Measurements from ENCODE around the gene RBP7.

GRCh38 chr1:9990944-9991343, 6.1 kb upstream of the RBP7 start:
- TF ChIP-seq, protein P1, sequence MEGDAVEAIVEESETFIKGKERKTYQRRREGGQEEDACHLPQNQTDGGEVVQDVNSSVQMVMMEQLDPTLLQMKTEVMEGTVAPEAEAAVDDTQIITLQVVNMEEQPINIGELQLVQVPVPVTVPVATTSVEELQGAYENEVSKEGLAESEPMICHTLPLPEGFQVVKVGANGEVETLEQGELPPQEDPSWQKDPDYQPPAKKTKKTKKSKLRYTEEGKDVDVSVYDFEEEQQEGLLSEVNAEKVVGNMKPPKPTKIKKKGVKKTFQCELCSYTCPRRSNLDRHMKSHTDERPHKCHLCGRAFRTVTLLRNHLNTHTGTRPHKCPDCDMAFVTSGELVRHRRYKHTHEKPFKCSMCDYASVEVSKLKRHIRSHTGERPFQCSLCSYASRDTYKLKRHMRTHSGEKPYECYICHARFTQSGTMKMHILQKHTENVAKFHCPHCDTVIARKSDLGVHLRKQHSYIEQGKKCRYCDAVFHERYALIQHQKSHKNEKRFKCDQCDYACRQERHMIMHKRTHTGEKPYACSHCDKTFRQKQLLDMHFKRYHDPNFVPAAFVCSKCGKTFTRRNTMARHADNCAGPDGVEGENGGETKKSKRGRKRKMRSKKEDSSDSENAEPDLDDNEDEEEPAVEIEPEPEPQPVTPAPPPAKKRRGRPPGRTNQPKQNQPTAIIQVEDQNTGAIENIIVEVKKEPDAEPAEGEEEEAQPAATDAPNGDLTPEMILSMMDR (IDR thresholded peaks at IDR 0.05): no peak
- TF ChIP-seq EP300 (IDR thresholded peaks at IDR 0.05) (no peak), POLR2A (IDR thresholded peaks at IDR 0.05) (no peak)

Data from suprapubic skin (tissue), 3 donors.